Measurements from ENCODE around the gene ARSH. TPM values are rescaled to one million over a fixed set of nuclear protein-coding genes. Genes with fewer than 3 reads are reported as not detected.

The ARSH gene
- polyA plus RNA-seq, 4 donors: 0.04 TPM; not detected in 3

- no peak for FAIRE-seq
- no peaks in the 10 kb centered on the region for H3K36me3 ChIP-seq (ENCODE audit: control insufficient read depth in 3 of 3, insufficient read depth in 2 of 3, low read depth in 1 of 3, low read length in 3 of 3)
- no peaks in the 10 kb centered on the region for H3K27me3 ChIP-seq (ENCODE audit: control insufficient read depth in 3 of 3, insufficient read depth in 3 of 3, low read length in 3 of 3)
- no peaks in the 10 kb centered on the region for H3K4me1 ChIP-seq (ENCODE audit: control insufficient read depth in 3 of 3, insufficient read depth in 2 of 3, low read depth in 1 of 3, low read length in 2 of 3)
- H3K27ac ChIP-seq (ENCODE audit: low read depth in 1 of 3, low read length in 2 of 3): no peak overlapping the region
- no peak for DNase-seq
- H3K4me3 ChIP-seq (ENCODE audit: low read depth in 1 of 3, low read length in 3 of 3): no peak overlapping the region
- H3K9me3 ChIP-seq (ENCODE audit: control insufficient read depth in 2 of 2, insufficient read depth in 1 of 2, low read depth in 1 of 2, low read length in 1 of 2): no peaks in the 10 kb centered on the region
Measured at GRCh38 chrX:3017492-3017891, 11.1 kb downstream of the ARSH start.

GRCh38 chrX:3024176-3024575, 17.8 kb downstream of the ARSH start:
- WGBS, 3 donors: 71 to 77% (median 72%) methylated on average over 7 to 8 of the region's 8 CpGs
- FAIRE-seq (no peak), DNase-seq (no peak)
- no peaks in the 10 kb centered on the region for H3K36me3 ChIP-seq (ENCODE audit: control insufficient read depth in 3 of 3, insufficient read depth in 2 of 3, low read depth in 1 of 3, low read length in 3 of 3)
- no peaks in the 10 kb centered on the region for H3K4me1 ChIP-seq (ENCODE audit: control insufficient read depth in 3 of 3, insufficient read depth in 2 of 3, low read depth in 1 of 3, low read length in 2 of 3)
- no peaks in the 10 kb centered on the region for H3K27me3 ChIP-seq (ENCODE audit: control insufficient read depth in 3 of 3, insufficient read depth in 3 of 3, low read length in 3 of 3)
- H3K27ac ChIP-seq (ENCODE audit: low read depth in 1 of 3, low read length in 2 of 3): no peak overlapping the region
- H3K4me3 ChIP-seq (ENCODE audit: low read depth in 1 of 3, low read length in 3 of 3): no peak overlapping the region
- H3K9me3 ChIP-seq (ENCODE audit: control insufficient read depth in 2 of 2, insufficient read depth in 1 of 2, low read depth in 1 of 2, low read length in 1 of 2): no peaks in the 10 kb centered on the region

DNA sequence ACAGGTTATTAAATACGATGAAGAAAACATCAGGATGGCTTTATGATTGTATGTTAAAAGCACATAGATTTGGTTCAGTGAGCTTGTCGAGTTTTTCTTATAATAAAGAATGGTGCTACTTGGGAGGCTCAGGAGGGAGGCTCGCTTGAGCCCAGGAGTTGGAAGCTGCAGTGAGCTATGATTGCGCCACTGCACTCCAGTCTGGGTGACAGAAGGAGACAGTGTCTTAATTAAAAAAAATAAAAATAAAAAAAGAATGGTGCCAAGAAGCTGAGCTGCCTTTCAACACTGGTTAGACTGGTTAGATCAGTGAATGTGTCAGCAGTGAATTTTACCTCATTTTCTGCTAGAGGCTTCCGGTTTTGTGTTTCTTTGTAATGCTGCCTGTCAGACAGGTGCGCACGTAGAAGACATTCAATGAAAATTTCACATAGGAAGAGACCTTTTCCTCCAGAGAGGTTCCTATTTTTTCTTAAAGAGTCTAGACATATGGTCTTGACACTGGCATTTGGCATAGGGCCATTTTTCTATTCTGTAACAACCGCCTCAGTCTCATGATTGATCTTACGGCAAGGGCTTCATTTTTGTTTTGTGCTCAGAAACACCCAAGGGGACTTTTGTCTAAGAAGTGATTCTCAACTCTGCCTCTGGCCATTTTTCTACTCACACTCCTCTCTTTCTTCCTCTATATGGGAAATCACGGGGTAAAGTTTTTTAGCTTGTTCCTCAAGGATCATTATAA, 19.9 kb downstream of the ARSH start:
- FAIRE-seq (no peak), DNase-seq (peak in 1 of 2 donors; percentile 37)
- Histone ChIP-seq H3K27ac (ENCODE audit: low read depth in 1 of 3, low read length in 2 of 3) (no peak overlapping the region), H3K4me1 (ENCODE audit: control insufficient read depth in 3 of 3, insufficient read depth in 2 of 3, low read depth in 1 of 3, low read length in 2 of 3) (no peaks in the 10 kb centered on the region), H3K9me3 (ENCODE audit: control insufficient read depth in 2 of 2, insufficient read depth in 1 of 2, low read depth in 1 of 2, low read length in 1 of 2) (no peaks in the 10 kb centered on the region), H3K36me3 (ENCODE audit: control insufficient read depth in 3 of 3, insufficient read depth in 2 of 3, low read depth in 1 of 3, low read length in 3 of 3) (no peaks in the 10 kb centered on the region), H3K27me3 (ENCODE audit: control insufficient read depth in 3 of 3, insufficient read depth in 3 of 3, low read length in 3 of 3) (no peaks in the 10 kb centered on the region), H3K4me3 (ENCODE audit: low read depth in 1 of 3, low read length in 3 of 3) (no peak overlapping the region)
- 14 to 52% (median 32%) methylated on average over 10 of the region's 10 CpGs for WGBS, 3 donors

GRCh38 chrX:3029129-3029528, 22.8 kb downstream of the ARSH start:
- Histone ChIP-seq H3K4me3 (ENCODE audit: low read depth in 1 of 3, low read length in 3 of 3) (no peak overlapping the region), H3K27ac (ENCODE audit: low read depth in 1 of 3, low read length in 2 of 3) (no peak overlapping the region), H3K4me1 (ENCODE audit: control insufficient read depth in 3 of 3, insufficient read depth in 2 of 3, low read depth in 1 of 3, low read length in 2 of 3) (no peaks in the 10 kb centered on the region), H3K27me3 (ENCODE audit: control insufficient read depth in 3 of 3, insufficient read depth in 3 of 3, low read length in 3 of 3) (no peaks in the 10 kb centered on the region), H3K36me3 (ENCODE audit: control insufficient read depth in 3 of 3, insufficient read depth in 2 of 3, low read depth in 1 of 3, low read length in 3 of 3) (no peaks in the 10 kb centered on the region), H3K9me3 (ENCODE audit: control insufficient read depth in 2 of 2, insufficient read depth in 1 of 2, low read depth in 1 of 2, low read length in 1 of 2) (peaks cover 0 to 2% of the 10 kb centered on the region in 2 donors)
- FAIRE-seq (no peak), DNase-seq (no peak)
- 71 to 91% (median 80%) methylated on average over 13 of the region's 13 CpGs for WGBS, 3 donors

DNA sequence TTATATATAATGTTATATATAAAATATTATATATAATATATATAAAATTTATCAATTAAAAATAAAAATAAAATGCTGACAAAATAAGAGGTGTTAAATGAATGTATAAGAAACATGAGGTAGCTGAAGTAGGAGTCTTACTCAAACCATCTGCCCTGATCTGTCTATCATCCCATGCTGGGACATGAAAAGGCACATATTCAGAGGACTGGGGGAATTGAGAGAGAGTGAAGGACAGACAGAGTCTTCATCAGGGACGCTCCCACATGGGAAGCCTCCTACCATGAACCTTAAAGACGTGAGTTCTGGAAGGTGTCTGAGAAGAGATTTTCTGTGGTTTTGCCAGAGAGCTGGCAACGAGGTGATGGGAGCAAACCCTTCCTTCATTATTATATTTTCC, 30.9 kb downstream of the ARSH start:
- WGBS, 3 donors: 84 to 86% (median 85%) methylated on average over 3 of the region's 3 CpGs
- Histone ChIP-seq H3K4me1 (ENCODE audit: control insufficient read depth in 3 of 3, insufficient read depth in 2 of 3, low read depth in 1 of 3, low read length in 2 of 3) (peaks cover 0 to 2% (median 1%) of the 10 kb centered on the region in 3 donors), H3K36me3 (ENCODE audit: control insufficient read depth in 3 of 3, insufficient read depth in 2 of 3, low read depth in 1 of 3, low read length in 3 of 3) (no peaks in the 10 kb centered on the region), H3K4me3 (ENCODE audit: low read depth in 1 of 3, low read length in 3 of 3) (no peak overlapping the region), H3K27ac (ENCODE audit: low read depth in 1 of 3, low read length in 2 of 3) (no peak overlapping the region), H3K9me3 (ENCODE audit: control insufficient read depth in 2 of 2, insufficient read depth in 1 of 2, low read depth in 1 of 2, low read length in 1 of 2) (no peaks in the 10 kb centered on the region), H3K27me3 (ENCODE audit: control insufficient read depth in 3 of 3, insufficient read depth in 3 of 3, low read length in 3 of 3) (no peaks in the 10 kb centered on the region)
- DNase-seq (no peak), FAIRE-seq (no peak)

- no peak for FAIRE-seq
- DNase-seq: no peak
- no peaks in the 10 kb centered on the region for H3K36me3 ChIP-seq (ENCODE audit: control insufficient read depth in 3 of 3, insufficient read depth in 2 of 3, low read depth in 1 of 3, low read length in 3 of 3)
- 55 to 63% (median 60%) methylated on average over 3 of the region's 3 CpGs for WGBS, 3 donors
- no peak overlapping the region for H3K4me3 ChIP-seq (ENCODE audit: low read depth in 1 of 3, low read length in 3 of 3)
- no peaks in the 10 kb centered on the region for H3K27me3 ChIP-seq (ENCODE audit: control insufficient read depth in 3 of 3, insufficient read depth in 3 of 3, low read length in 3 of 3)
- H3K27ac ChIP-seq (ENCODE audit: low read depth in 1 of 3, low read length in 2 of 3): no peak overlapping the region
- peaks cover 0 to 1% (median 0%) of the 10 kb centered on the region in 3 donors for H3K4me1 ChIP-seq (ENCODE audit: control insufficient read depth in 3 of 3, insufficient read depth in 2 of 3, low read depth in 1 of 3, low read length in 2 of 3)
- no peaks in the 10 kb centered on the region for H3K9me3 ChIP-seq (ENCODE audit: control insufficient read depth in 2 of 2, insufficient read depth in 1 of 2, low read depth in 1 of 2, low read length in 1 of 2)
Measured at GRCh38 chrX:3044196-3044595, 37.9 kb downstream of the ARSH start.

DNA sequence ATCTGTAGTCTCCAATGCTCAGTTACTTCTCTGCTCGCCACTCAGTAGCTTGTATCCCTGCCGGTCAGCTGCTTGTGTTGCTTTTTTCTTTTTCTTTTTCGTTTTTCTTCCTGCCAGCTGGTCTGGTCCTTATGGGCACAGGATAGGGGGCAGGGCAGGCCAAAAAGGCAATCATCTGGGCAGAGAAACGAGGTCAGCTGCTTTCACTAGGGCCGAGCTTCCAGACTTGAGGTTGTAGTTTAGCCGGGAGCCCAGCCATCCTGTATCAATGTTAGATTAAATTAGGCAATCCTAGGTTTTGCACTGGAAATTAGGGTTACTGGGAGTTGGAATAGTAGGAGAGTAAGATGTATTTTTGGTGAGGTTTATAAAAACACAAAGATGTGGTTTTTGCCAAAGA, 38.3 kb downstream of the ARSH start:
- DNase-seq (no peak), FAIRE-seq (no peak)
- 79 to 83% (median 80%) methylated on average over 4 to 6 of the region's 6 CpGs for WGBS, 3 donors
- Histone ChIP-seq H3K27me3 (ENCODE audit: control insufficient read depth in 3 of 3, insufficient read depth in 3 of 3, low read length in 3 of 3) (no peaks in the 10 kb centered on the region), H3K9me3 (ENCODE audit: control insufficient read depth in 2 of 2, insufficient read depth in 1 of 2, low read depth in 1 of 2, low read length in 1 of 2) (no peaks in the 10 kb centered on the region), H3K27ac (ENCODE audit: low read depth in 1 of 3, low read length in 2 of 3) (no peak overlapping the region), H3K4me1 (ENCODE audit: control insufficient read depth in 3 of 3, insufficient read depth in 2 of 3, low read depth in 1 of 3, low read length in 2 of 3) (peaks cover 0 to 1% (median 0%) of the 10 kb centered on the region in 3 donors), H3K36me3 (ENCODE audit: control insufficient read depth in 3 of 3, insufficient read depth in 2 of 3, low read depth in 1 of 3, low read length in 3 of 3) (no peaks in the 10 kb centered on the region), H3K4me3 (ENCODE audit: low read depth in 1 of 3, low read length in 3 of 3) (no peak overlapping the region)

GRCh38 chrX:3046253-3047240, 40.2 kb downstream of the ARSH start:
- 54 to 62% (median 59%) methylated on average over 10 of the region's 10 CpGs for WGBS, 3 donors
- no peaks in the 10 kb centered on the region for H3K4me1 ChIP-seq (ENCODE audit: control insufficient read depth in 3 of 3, insufficient read depth in 2 of 3, low read depth in 1 of 3, low read length in 2 of 3)
- peak overlapping the region in 2 of 3 donors; percentile 16 to 33 for H3K27ac ChIP-seq (ENCODE audit: low read depth in 1 of 3, low read length in 2 of 3)
- H3K4me3 ChIP-seq (ENCODE audit: low read depth in 1 of 3, low read length in 3 of 3): no peak overlapping the region
- no peaks in the 10 kb centered on the region for H3K36me3 ChIP-seq (ENCODE audit: control insufficient read depth in 3 of 3, insufficient read depth in 2 of 3, low read depth in 1 of 3, low read length in 3 of 3)
- no peaks in the 10 kb centered on the region for H3K9me3 ChIP-seq (ENCODE audit: control insufficient read depth in 2 of 2, insufficient read depth in 1 of 2, low read depth in 1 of 2, low read length in 1 of 2)
- FAIRE-seq (no peak), DNase-seq (peak; percentile 26 to 33)
- H3K27me3 ChIP-seq (ENCODE audit: control insufficient read depth in 3 of 3, insufficient read depth in 3 of 3, low read length in 3 of 3): no peaks in the 10 kb centered on the region

All from small intestine (tissue), 7 donors.